Tibial nerve (tissue), 4 donors: ENCODE data around the gene MAST2. TPM values are rescaled to one million over a fixed set of nuclear protein-coding genes. Genes with fewer than 3 reads are reported as not detected.

ENCODE experiments used
- DNase-seq, 2 donors: peaks; one replicate each; pipeline ENCODE4 v3.0.0-alpha.2; 2019; ENCODE audit warnings: low spot score in 2 of 2
- H3K27ac ChIP-seq, 4 donors: fragments of 200-600 bp; sonication (generic) in 3 of 4; one replicate each; pipeline ENCODE4 v1.5.1; 2017 to 2019; ENCODE audit warnings: mild to moderate bottlenecking in 1 of 4
- H3K27me3 ChIP-seq, 2 donors: fragments of 200-600 bp; sonication (generic) in 1 of 2; one replicate each; pipeline versions ENCODE4 v1.5.1 to v1.6.0; 2017 to 2019
- H3K36me3 ChIP-seq, 3 donors: fragments of 200-600 bp; sonication (generic); one replicate each; pipeline ENCODE4 v1.5.1; 2018 to 2019
- H3K4me1 ChIP-seq, 4 donors: fragments of 200-600 bp; sonication (generic) in 3 of 4; one replicate each; pipeline ENCODE4 v1.5.1; 2017 to 2019
- H3K4me3 ChIP-seq, 4 donors: fragments of 200-600 bp; sonication (generic) in 3 of 4; one replicate each; pipeline ENCODE4 v1.5.1; 2017 to 2019; ENCODE audit warnings: mild to moderate bottlenecking in 1 of 4, moderate library complexity in 1 of 4
- H3K9me3 ChIP-seq, 4 donors: fragments of 200-600 bp; sonication (generic) in 3 of 4; one replicate each; pipeline ENCODE4 v1.5.1; 2017 to 2019
- CTCF ChIP-seq, 5 experiments: fragments of 200-600 bp in 3 of 5; fragments of 450-650 bp in 2 of 5; sonication (generic) in 3 of 5; IDR thresholded peaks; one replicate each; pipeline ENCODE4 v1.5.1; 2016 to 2019; ENCODE audit warnings: antibody characterized with exemption in 5 of 5, mild to moderate bottlenecking in 3 of 5, moderate library complexity in 2 of 5
- EP300 ChIP-seq, 2 donors: sonication (generic); formaldehyde crosslinking; IDR thresholded peaks; one replicate each; pipeline ENCODE4 v1.6.1; 2017; ENCODE audit warnings: antibody characterized with exemption in 2 of 2, mild to moderate bottlenecking in 1 of 2
- POLR2A ChIP-seq, 2 donors: fragments of 450-650 bp; IDR thresholded peaks; one replicate each; pipeline ENCODE4 v1.6.1; 2017; ENCODE audit warnings: antibody characterized with exemption in 2 of 2, mild to moderate bottlenecking in 2 of 2, moderate library complexity in 2 of 2
- WGBS, 2 donors: methylation state at CpG; one replicate each; pipeline ENCODE4 v1.1.5; 2018; 5-methylcytosine and 5-hydroxymethylcytosine counted together
- total RNA-seq, 4 donors: library from RNA; depleted of rRNA; stranded (reverse); fragments of >200 nt; gene quantifications; one replicate each; pipeline ENCODE4 v1.1.0, GENCODE V29; 2016

MAST2 gene
- total RNA-seq, 4 donors from 2014 or later = 38.0 to 122 (median 57.1) TPM

- no peak overlapping the region for H3K27ac ChIP-seq
Measured at GRCh38 chr1:45973121-45973520, 169.7 kb downstream of the MAST2 start.

GRCh38 chr1:45974541-45975269, 171.3 kb downstream of the MAST2 start:
- H3K9me3 ChIP-seq = peaks cover 0 to 6% (median 0%) of the 10 kb centered on the region in 4 donors
- H3K4me1 ChIP-seq = no peaks in the 10 kb centered on the region
- H3K27me3 ChIP-seq = no peaks in the 10 kb centered on the region
- 100% methylated on average over 1 of the region's 1 CpG for WGBS, 2 donors
- H3K4me3 ChIP-seq = no peak overlapping the region
- no peak overlapping the region for H3K27ac ChIP-seq
- TF ChIP-seq EP300 (IDR thresholded peaks at IDR 0.05) (no peak), POLR2A (IDR thresholded peaks at IDR 0.05) (no peak), CTCF (IDR thresholded peaks at IDR 0.05) (no peak)
- peaks cover 0 to 22% (median 0%) of the 10 kb centered on the region in 3 donors for H3K36me3 ChIP-seq
- no peak for DNase-seq

More at GRCh38 chr1:45973121-45973520, 169.7 kb downstream of the MAST2 start:
- Histone ChIP-seq H3K4me3 (no peak overlapping the region), H3K27me3 (no peaks in the 10 kb centered on the region), H3K36me3 (peaks cover 0 to 31% (median 0%) of the 10 kb centered on the region in 3 donors), H3K9me3 (peaks cover 0 to 6% (median 0%) of the 10 kb centered on the region in 4 donors), H3K4me1 (no peaks in the 10 kb centered on the region)
- WGBS, 2 donors = 88 to 89% methylated on average over 3 of the region's 3 CpGs
- DNase-seq = no peak
- TF ChIP-seq POLR2A (IDR thresholded peaks at IDR 0.05) = no peak
- no peak for TF ChIP-seq CTCF (IDR thresholded peaks at IDR 0.05)
- no peak for TF ChIP-seq EP300 (IDR thresholded peaks at IDR 0.05)

- 93 to 94% methylated on average over 3 of the region's 3 CpGs for WGBS, 2 donors
- TF ChIP-seq EP300 (IDR thresholded peaks at IDR 0.05) (no peak), POLR2A (IDR thresholded peaks at IDR 0.05) (no peak), CTCF (IDR thresholded peaks at IDR 0.05) (no peak)
- Histone ChIP-seq H3K4me1 (no peaks in the 10 kb centered on the region), H3K27me3 (no peaks in the 10 kb centered on the region), H3K9me3 (peaks cover 0 to 5% (median 2%) of the 10 kb centered on the region in 4 donors), H3K36me3 (peaks cover 0 to 9% (median 0%) of the 10 kb centered on the region in 3 donors), H3K27ac (no peak overlapping the region), H3K4me3 (no peak overlapping the region)
- no peak for DNase-seq
Measured at GRCh38 chr1:45976623-45977022, 173.2 kb downstream of the MAST2 start.

- no peak for DNase-seq
- no peak overlapping the region for H3K4me3 ChIP-seq
- peaks cover 0 to 5% (median 2%) of the 10 kb centered on the region in 4 donors for H3K9me3 ChIP-seq
- no peak overlapping the region for H3K27ac ChIP-seq
- no peaks in the 10 kb centered on the region for H3K36me3 ChIP-seq
- no peaks in the 10 kb centered on the region for H3K27me3 ChIP-seq
- 57 to 60% methylated on average over 2 of the region's 2 CpGs for WGBS, 2 donors
- TF ChIP-seq POLR2A (IDR thresholded peaks at IDR 0.05) (no peak), CTCF (IDR thresholded peaks at IDR 0.05) (no peak), EP300 (IDR thresholded peaks at IDR 0.05) (no peak)
- H3K4me1 ChIP-seq = no peaks in the 10 kb centered on the region
Measured at GRCh38 chr1:45979074-45979777, 175.8 kb downstream of the MAST2 start.

- DNase-seq = no peak
- no peak overlapping the region for H3K27ac ChIP-seq
Measured at GRCh38 chr1:45979778-45980176, 176.4 kb downstream of the MAST2 start.

More at GRCh38 chr1:45979778-45980176, 176.4 kb downstream of the MAST2 start:
- no peak for TF ChIP-seq CTCF (IDR thresholded peaks at IDR 0.05)
- no peak for TF ChIP-seq POLR2A (IDR thresholded peaks at IDR 0.05)
- TF ChIP-seq EP300 (IDR thresholded peaks at IDR 0.05) = no peak
- H3K4me3 ChIP-seq = no peak overlapping the region
- peaks cover 0 to 5% (median 2%) of the 10 kb centered on the region in 4 donors for H3K9me3 ChIP-seq
- H3K27me3 ChIP-seq = no peaks in the 10 kb centered on the region
- H3K4me1 ChIP-seq = no peaks in the 10 kb centered on the region
- 80 to 83% methylated on average over 5 of the region's 5 CpGs for WGBS, 2 donors
- H3K36me3 ChIP-seq = no peaks in the 10 kb centered on the region
